ENCODE results near the gene NCOR1. TPM values are rescaled to one million over a fixed set of nuclear protein-coding genes. Genes with fewer than 3 reads are reported as not detected.

The NCOR1 gene
- total and polyA plus RNA-seq, 2 of the 13 experiments (the other 11 are each of a cell fraction or from before 2014, with no cell fraction given), result 57.0 to 71.7 TPM

- TF ChIP-seq ELF3 (CRISPR knock-in tag; IDR thresholded peaks at IDR 0.05), result peak; percentile 86
- TF ChIP-seq ZSCAN29 (CRISPR knock-in tag; conservative IDR thresholded peaks at IDR 0.05), result peak; percentile 57; the same call in 1 of the 2 replicates
- TF ChIP-seq KDM1A (CRISPR knock-in tag; IDR thresholded peaks at IDR 0.05), result 0 out of 2 replicates have a peak, but pooled peaks have one; percentile 37
- TF ChIP-seq STAT5B (CRISPR knock-in tag; IDR thresholded peaks at IDR 0.05), result 0 out of 2 replicates have a peak, but pooled peaks have one; percentile 17
- peak; percentile 78 for TF ChIP-seq SOX5 (CRISPR knock-in tag; IDR thresholded peaks at IDR 0.05; ENCODE audit: borderline replicate concordance)
- TF ChIP-seq ZNF503 (CRISPR knock-in tag; IDR thresholded peaks at IDR 0.05), result 0 out of 2 replicates have a peak, but pooled peaks have one; percentile 34
- no peak for TF ChIP-seq LCORL (IDR thresholded peaks at IDR 0.05)
- peak; percentile 78 for TF ChIP-seq LCORL (CRISPR knock-in tag; IDR thresholded peaks at IDR 0.05)
- no peak for TF ChIP-seq ZNF552 (CRISPR knock-in tag; IDR thresholded peaks at IDR 0.05; ENCODE audit: borderline replicate concordance)
- TF ChIP-seq RCOR2 (CRISPR knock-in tag; IDR thresholded peaks at IDR 0.05), result peak; percentile 88
- no peak for TF ChIP-seq ZBTB4 (CRISPR knock-in tag; IDR thresholded peaks at IDR 0.05; ENCODE audit: borderline replicate concordance)
- no peak for TF ChIP-seq GMEB2 (CRISPR knock-in tag; IDR thresholded peaks at IDR 0.05; ENCODE audit: low read depth)
- TF ChIP-seq ZBTB34 (CRISPR knock-in tag; IDR thresholded peaks at IDR 0.05), result no peak
- TF ChIP-seq NONO (IDR thresholded peaks at IDR 0.05), result no peak
- peak; percentile 46; the same call in 1 of the 2 replicates for TF ChIP-seq NONO (CRISPR knock-in tag; conservative IDR thresholded peaks at IDR 0.05)
- TF ChIP-seq RARA (CRISPR knock-in tag; IDR thresholded peaks at IDR 0.05), result peak; percentile 57
- 0 out of 2 replicates have a peak, but pooled peaks have one; percentile 53 for TF ChIP-seq ZNF124 (CRISPR knock-in tag; IDR thresholded peaks at IDR 0.05)
- TF ChIP-seq GATA4 (IDR thresholded peaks at IDR 0.05; ENCODE audit: borderline replicate concordance, low read depth), result no peak
- TF ChIP-seq ZNF331 (CRISPR knock-in tag; IDR thresholded peaks at IDR 0.05), result peak; percentile 58; the same call in 1 of the 2 replicates
- TF ChIP-seq ZNF234 (CRISPR knock-in tag; conservative IDR thresholded peaks at IDR 0.05), result no peak
- no peak for TF ChIP-seq ZBTB38 (CRISPR knock-in tag; IDR thresholded peaks at IDR 0.05)
- TF ChIP-seq FOXP4 (CRISPR knock-in tag; IDR thresholded peaks at IDR 0.05), result peak; percentile 95
Observed at GRCh38 chr17:16040710-16041251, 174.6 kb downstream of the NCOR1 start (continued).
